ENCODE data around the gene HEATR5A. TPM values are rescaled to one million over a fixed set of nuclear protein-coding genes. Genes with fewer than 3 reads are reported as not detected.
A peak's percentile ranks its signal among the peaks of the same experiment; 100 is the strongest.
"Not testable (repeated sequence)": the region's sequence is repeated elsewhere in the genome, so short reads cannot be mapped to it uniquely, and the experiment has no call there.

Gene HEATR5A
- total RNA-seq, 1 donor from 2014 or later: 23.6 TPM

DNA sequence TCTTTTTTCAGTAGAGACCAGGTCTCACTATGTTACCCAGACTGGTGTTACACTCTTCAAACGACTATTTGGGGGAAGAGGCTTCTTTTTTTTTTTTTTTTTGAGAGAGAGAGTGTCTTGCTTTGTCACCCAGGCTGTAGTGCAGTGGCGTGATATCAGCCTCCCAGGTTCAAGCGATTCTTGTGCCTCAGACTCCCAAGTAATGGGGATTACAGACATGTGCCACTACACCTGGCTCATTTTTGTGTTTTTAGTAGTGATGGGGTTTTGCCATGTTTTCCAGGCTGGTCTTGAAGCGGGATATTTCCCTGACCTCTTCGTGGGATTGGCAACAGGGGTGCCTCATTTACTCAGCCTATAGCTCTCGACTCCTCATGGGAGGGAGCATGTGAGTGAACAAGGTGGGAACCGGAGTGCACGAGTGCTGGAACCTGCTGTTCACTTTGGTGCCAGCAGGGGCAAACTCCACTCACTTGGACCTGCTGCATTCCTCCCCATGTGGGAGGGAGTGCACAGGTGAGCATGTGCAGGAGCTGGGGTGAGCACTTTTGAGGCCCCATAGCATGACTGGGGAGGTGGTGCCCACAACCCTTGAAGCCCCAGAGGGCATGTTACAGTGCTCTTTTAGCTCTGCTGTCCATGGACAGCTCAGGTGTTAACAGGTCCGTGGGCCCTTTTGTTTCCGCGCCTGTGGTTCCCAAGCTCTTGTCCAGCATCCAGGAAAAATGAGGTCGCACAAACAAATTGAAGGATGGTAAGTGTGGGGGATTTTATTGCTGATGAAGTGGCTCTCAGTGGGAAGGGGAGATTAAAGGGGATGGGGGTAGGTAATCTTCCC lies 133.7 kb downstream of the HEATR5A start:
- H3K27ac Mint-ChIP-seq: no peak overlapping the region
- DNase-seq: no peak
- peaks cover 4% of the 10 kb centered on the region for H3K9me3 Mint-ChIP-seq
- intact Hi-C loops (cut with micrococcal nuclease): no loop called here
- H3K4me1 Mint-ChIP-seq: peaks cover 2% of the 10 kb centered on the region
- H3K4me3 Mint-ChIP-seq: no peak overlapping the region
- H3K36me3 Mint-ChIP-seq (ENCODE audit: low read depth): peaks cover 3% of the 10 kb centered on the region
- H3K27me3 Mint-ChIP-seq: no peaks in the 10 kb centered on the region

DNA sequence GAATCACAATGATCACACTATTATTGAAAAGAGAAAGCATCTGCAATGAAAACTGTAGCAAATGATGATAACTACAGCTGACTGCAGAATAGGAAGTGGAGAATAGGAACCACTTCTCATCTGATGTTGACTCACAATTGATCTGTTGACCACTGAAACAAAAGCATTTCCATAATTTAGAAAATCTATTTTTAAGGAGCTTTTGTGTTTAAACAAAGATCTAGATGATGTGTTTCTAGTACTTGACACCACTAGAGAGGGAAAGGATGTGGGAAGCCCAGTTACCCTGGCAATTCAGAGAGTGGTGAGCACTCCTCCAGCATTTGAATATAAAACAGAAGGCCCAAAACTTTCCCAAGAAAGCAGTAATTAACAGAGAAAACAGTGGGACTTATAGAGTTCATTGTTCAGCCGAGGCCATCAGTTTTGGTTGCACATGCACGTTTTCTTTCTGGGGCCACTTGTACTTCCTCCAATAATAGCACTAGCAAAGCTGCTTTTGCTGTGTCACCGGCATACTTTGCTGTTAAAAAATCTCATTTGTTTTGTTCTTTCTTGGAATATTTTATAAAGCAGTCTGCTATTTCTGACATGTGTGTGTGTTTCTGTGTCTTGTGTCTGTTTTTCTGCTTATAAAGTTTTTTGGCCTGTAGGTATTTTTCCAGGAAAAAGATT lies 136.6 kb downstream of the HEATR5A start:
- Mint-ChIP-seq H3K27ac (no peak overlapping the region), H3K4me3 (no peak overlapping the region), H3K4me1 (peaks cover 2% of the 10 kb centered on the region), H3K36me3 (ENCODE audit: low read depth) (no peaks in the 10 kb centered on the region), H3K9me3 (peaks cover 17% of the 10 kb centered on the region), H3K27me3 (no peaks in the 10 kb centered on the region)
- intact Hi-C loops (cut with micrococcal nuclease): no loop called here
- DNase-seq: no peak

DNA sequence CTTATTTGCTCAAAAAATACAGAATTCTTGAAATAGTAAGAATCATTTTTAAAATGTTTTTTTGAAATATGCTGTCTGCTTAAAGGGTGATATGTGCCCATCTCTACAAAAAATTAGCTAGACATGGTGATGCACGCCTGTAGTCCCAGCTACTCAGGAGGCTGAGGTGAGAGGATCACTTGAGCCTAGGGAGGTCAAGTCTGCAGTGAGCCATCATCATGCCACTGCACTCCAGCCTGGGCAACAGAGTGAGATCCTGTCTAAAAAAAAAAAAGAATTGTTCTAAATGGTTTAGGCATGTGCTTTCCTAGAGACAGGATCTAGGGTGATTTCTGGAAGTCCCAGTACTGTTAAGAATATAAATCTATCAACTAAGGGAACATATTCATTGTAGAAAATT lies 137.2 kb downstream of the HEATR5A start:
- DNase-seq: no peak
- peaks cover 2% of the 10 kb centered on the region for H3K4me1 Mint-ChIP-seq

DNA sequence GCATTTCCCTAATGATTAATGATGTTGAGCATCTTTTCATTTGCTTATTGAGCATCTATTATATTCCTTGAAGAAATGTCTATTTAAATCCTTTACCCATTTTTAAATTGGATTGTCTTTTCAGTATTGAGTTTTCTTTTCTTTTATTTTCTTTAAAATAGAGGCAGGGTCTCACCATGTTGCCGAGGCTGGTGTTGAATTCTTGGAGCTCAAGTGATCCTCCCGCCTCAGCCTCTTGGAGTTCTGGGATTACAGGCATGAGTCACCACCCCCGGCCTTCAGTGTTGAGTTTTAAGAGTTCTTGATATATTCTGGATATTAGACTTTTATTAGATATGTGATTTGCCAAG lies 139.5 kb downstream of the HEATR5A start:
- intact Hi-C loops (cut with micrococcal nuclease): no loop called here
- no peaks in the 10 kb centered on the region for H3K27me3 Mint-ChIP-seq
- DNase-seq: no peak
- no peak overlapping the region for H3K4me3 Mint-ChIP-seq
- H3K4me1 Mint-ChIP-seq: peaks cover 2% of the 10 kb centered on the region
- H3K9me3 Mint-ChIP-seq: peaks cover 19% of the 10 kb centered on the region
- H3K36me3 Mint-ChIP-seq (ENCODE audit: low read depth): no peaks in the 10 kb centered on the region
- H3K27ac Mint-ChIP-seq: no peak overlapping the region

More for the DNA sequence above, 137.2 kb downstream of the HEATR5A start:
- intact Hi-C loops (cut with micrococcal nuclease): no loop called here
- no peak overlapping the region for H3K4me3 Mint-ChIP-seq
- H3K27ac Mint-ChIP-seq: no peak overlapping the region
- peaks cover 17% of the 10 kb centered on the region for H3K9me3 Mint-ChIP-seq
- H3K36me3 Mint-ChIP-seq (ENCODE audit: low read depth): no peaks in the 10 kb centered on the region
- H3K27me3 Mint-ChIP-seq: no peaks in the 10 kb centered on the region

DNA sequence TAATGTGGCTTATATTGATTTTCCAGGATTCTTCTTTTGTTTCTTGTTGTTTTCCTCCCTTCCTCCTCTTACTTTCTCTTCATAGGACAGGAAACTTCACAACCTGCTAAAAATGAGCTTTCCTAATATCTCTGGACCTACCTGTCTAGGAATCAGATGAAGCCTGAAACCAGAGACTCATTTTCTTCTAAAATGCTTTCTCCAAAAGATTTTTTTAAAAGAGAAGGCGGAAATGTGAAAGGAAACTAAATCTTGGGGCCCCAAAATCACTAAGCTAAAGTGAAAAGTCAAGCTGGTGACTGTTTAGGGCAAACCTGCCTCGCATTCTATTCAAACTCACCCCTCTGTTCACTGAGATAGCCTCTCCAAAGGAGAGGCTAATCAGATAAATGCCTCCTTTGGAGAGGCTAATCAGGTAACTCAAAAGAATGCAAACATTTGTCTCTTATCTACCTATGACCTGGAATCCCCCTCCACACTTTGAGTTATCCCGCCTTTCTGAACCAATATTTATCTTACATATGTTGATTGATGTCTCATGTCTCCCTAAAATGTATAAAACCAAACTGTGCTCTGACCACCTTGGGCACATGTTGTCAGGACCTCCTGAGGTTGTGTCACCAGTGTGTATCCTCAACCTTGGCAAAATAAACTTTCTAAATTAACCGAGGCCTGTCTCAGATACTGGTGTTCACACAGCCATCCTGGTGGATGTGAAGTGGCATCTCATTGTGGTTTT lies 140.0 kb downstream of the HEATR5A start:
- Mint-ChIP-seq H3K27ac (no peak overlapping the region), H3K27me3 (no peaks in the 10 kb centered on the region), H3K4me1 (peaks cover 2% of the 10 kb centered on the region), H3K4me3 (no peak overlapping the region), H3K9me3 (peaks cover 19% of the 10 kb centered on the region), H3K36me3 (ENCODE audit: low read depth) (no peaks in the 10 kb centered on the region)
- intact Hi-C loops (cut with micrococcal nuclease): no loop called here
- DNase-seq: no peak

DNA sequence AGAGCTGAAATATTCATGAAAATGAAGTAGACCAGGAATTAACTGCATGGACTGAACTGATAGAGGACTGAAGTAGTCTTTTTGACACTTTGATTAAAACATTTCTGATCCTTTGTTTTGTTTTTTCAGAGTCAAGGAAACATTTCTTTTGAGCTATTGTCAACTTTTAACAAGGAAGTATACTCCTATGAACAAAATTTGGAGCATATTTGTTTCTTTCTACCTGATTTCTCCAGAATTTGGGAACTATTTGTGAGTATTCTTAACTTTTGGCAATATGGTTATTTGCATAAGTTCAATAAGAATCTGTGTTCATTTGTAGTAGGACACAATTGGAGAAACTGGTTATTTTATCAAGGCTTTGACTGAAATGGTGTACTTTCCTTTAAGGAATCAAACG lies 141.5 kb downstream of the HEATR5A start:
- H3K27ac Mint-ChIP-seq: no peak overlapping the region
- no peaks in the 10 kb centered on the region for H3K27me3 Mint-ChIP-seq
- no peak for DNase-seq
- H3K4me1 Mint-ChIP-seq: peaks cover 6% of the 10 kb centered on the region
- peaks cover 19% of the 10 kb centered on the region for H3K9me3 Mint-ChIP-seq
- no peak overlapping the region for H3K4me3 Mint-ChIP-seq
- H3K36me3 Mint-ChIP-seq (ENCODE audit: low read depth): no peaks in the 10 kb centered on the region
- intact Hi-C loops (cut with micrococcal nuclease): no loop called here

DNA sequence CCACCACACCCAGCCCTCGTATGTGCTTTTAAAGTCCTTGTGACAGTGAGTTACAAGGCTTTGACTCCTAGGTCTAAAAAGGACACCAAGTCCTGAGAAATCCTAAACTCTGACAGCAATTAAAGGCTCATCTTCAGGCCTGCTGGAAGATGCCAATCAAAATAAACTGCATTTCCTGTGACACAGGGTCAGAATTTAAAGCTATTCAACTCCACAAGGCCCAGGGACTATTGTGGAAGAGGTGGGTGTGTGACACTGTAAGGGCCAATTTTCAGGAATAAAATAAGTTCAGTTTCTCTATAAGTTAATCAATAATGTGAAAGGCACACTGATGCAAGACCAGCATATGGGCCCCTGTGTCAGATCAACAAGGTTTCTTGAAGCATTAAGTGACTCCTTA lies 143.3 kb downstream of the HEATR5A start:
- H3K4me1 Mint-ChIP-seq: peaks cover 5% of the 10 kb centered on the region
- no peak overlapping the region for H3K27ac Mint-ChIP-seq
- H3K9me3 Mint-ChIP-seq: peaks cover 19% of the 10 kb centered on the region
- intact Hi-C loops (cut with micrococcal nuclease): no loop called here
- DNase-seq: no peak
- no peaks in the 10 kb centered on the region for H3K36me3 Mint-ChIP-seq (ENCODE audit: low read depth)
- H3K27me3 Mint-ChIP-seq: no peaks in the 10 kb centered on the region
- no peak overlapping the region for H3K4me3 Mint-ChIP-seq

DNA sequence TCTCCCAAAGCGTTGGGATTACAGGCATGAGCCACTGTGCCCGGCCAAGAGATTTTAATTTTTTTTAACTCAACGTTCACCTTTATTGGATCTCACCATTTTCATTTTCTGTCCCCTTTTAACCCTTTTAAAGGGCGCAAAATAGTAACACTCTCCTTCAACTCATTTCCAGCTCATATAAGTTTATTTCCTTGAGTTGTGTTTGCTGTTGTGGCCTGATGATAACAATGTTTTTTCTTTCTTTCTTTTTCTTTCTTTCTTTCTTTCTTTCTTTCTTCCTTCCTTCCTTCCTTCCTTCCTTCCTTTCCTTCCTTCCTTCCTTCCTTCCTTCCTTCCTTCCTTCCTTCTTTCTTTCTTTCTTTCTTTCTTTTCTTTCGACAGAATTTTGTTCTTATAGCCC lies 143.9 kb downstream of the HEATR5A start:
- intact Hi-C loops (cut with micrococcal nuclease); H3K4me3 Mint-ChIP-seq; H3K4me1 Mint-ChIP-seq; H3K36me3 Mint-ChIP-seq (ENCODE audit: low read depth); H3K27me3 Mint-ChIP-seq; H3K27ac Mint-ChIP-seq; DNase-seq: not testable (repeated sequence)
- peaks cover 18% of the 10 kb centered on the region for H3K9me3 Mint-ChIP-seq

DNA sequence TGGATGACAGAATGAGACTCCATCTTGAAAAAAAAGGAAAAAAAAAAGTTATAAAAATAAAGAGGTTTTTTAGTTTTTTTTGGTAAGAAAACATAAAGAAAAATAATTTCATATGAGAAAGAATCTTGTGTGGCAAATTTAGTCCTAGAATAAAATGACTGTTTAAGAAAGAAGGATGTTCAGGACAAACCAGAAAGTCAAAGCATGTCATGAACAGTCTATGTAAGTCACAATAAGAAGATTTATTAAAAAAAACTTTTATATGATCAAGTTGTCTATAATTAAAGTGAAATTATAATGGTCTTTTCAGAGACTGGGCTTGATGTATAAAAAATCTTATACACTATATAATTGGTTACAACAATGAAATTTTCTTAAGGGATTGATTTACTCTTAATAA lies 144.6 kb downstream of the HEATR5A start:
- Mint-ChIP-seq H3K27ac (no peak overlapping the region), H3K9me3 (peaks cover 14% of the 10 kb centered on the region), H3K4me3 (no peak overlapping the region), H3K4me1 (peaks cover 5% of the 10 kb centered on the region), H3K27me3 (no peaks in the 10 kb centered on the region), H3K36me3 (ENCODE audit: low read depth) (no peaks in the 10 kb centered on the region)
- DNase-seq: no peak
- intact Hi-C loops (cut with micrococcal nuclease): no loop called here

DNA sequence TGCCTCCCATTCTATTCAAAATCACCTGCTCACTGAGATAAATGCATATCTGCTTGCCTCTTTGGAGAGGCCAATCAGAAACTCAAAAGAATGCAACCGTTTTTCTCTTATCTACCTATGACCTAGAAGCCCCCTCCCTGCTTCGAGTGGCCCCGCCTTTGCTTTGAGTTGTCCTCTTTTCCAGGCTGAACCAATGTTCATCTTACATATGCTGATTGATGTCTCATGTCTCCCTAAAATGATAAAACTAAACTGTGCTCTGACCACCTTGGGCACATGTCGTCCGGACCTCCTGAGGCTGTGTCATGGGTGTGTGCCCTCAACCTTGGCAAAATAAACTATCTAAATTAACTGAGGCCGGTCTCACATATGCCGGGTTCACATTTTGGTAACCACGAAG lies 148.7 kb downstream of the HEATR5A start:
- Mint-ChIP-seq H3K27me3 (no peaks in the 10 kb centered on the region), H3K36me3 (ENCODE audit: low read depth) (no peaks in the 10 kb centered on the region), H3K27ac (no peak overlapping the region), H3K4me1 (peaks cover 5% of the 10 kb centered on the region), H3K4me3 (no peak overlapping the region), H3K9me3 (peaks cover 5% of the 10 kb centered on the region)
- no peak for DNase-seq
- intact Hi-C loops (cut with micrococcal nuclease): loop anchor here (2.0 to 5.0 kb wide), 3 partner anchors 64 to 179 kb away; partner anchors contain the start of gene HECTD1

DNA sequence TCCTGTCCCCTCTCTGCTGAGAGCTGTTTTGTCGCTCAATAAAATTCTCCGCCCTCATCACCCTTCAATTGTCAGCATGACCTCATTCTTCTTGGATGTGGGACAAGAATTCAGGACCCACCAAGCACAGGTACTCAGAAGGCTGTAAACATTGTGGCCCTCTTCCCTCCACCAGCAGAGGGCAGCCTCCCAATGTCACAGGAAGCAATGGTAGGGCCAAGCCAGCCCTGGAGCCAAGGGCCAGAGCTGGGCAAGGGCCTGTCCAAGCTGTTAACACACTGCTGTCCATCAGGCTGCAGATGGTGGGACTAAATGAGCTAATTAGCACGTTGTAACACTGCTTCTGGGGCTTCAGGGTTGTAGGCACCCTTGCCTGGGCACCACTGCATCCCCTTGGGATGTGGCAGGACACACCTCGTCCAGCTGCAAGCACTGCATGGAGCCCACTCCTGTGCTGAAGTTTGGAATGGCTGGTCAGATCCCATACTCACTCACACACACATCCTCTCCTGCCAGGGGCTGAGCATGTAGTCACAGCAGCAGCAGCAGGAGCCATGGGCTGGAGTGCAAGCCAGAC lies 150.1 kb downstream of the HEATR5A start:
- no peaks in the 10 kb centered on the region for H3K9me3 Mint-ChIP-seq
- H3K4me3 Mint-ChIP-seq: no peak overlapping the region
- no peaks in the 10 kb centered on the region for H3K36me3 Mint-ChIP-seq (ENCODE audit: low read depth)
- no peaks in the 10 kb centered on the region for H3K27me3 Mint-ChIP-seq
- peaks cover 5% of the 10 kb centered on the region for H3K4me1 Mint-ChIP-seq
- DNase-seq: peak; percentile 68
- H3K27ac Mint-ChIP-seq: no peak overlapping the region
- intact Hi-C loops (cut with micrococcal nuclease): loop anchor here (1.0 to 5.0 kb wide), 4 partner anchors 63 to 181 kb away; partner anchors contain the start of gene HECTD1

DNA sequence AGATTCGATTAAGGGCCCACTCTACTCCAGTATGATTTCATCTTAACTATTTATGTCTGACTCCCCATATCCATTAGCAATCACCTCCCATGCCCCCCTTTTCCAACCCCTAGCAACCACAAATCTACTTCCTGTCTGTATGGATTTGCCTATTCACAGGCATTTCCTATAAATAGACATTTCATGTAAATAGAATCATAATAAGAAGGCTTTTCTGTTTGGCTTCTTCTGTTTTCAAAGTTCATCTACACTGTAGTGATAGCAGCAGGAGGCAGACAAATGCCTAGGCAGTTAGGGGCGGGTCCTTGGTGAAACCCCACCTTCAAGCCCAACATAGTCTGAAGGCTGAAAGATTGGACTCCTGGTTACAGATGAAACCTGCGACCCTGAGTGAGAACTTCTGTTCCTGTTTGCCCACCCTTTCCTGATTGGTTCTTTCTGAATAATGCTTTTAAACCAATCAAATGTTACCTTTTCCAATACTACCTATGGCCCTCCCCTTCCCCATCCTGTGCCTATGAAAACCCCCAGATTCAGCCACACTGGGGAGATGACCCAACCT lies 150.6 kb downstream of the HEATR5A start:
- peaks cover 5% of the 10 kb centered on the region for H3K4me1 Mint-ChIP-seq
- no peak overlapping the region for H3K4me3 Mint-ChIP-seq
- H3K9me3 Mint-ChIP-seq: no peaks in the 10 kb centered on the region
- H3K27me3 Mint-ChIP-seq: no peaks in the 10 kb centered on the region
- intact Hi-C loops (cut with micrococcal nuclease): loop anchor here (1.0 to 5.0 kb wide), 4 partner anchors 62 to 181 kb away; partner anchors contain the start of gene HECTD1
- no peak for DNase-seq
- H3K36me3 Mint-ChIP-seq (ENCODE audit: low read depth): no peaks in the 10 kb centered on the region
- H3K27ac Mint-ChIP-seq: no peak overlapping the region

DNA sequence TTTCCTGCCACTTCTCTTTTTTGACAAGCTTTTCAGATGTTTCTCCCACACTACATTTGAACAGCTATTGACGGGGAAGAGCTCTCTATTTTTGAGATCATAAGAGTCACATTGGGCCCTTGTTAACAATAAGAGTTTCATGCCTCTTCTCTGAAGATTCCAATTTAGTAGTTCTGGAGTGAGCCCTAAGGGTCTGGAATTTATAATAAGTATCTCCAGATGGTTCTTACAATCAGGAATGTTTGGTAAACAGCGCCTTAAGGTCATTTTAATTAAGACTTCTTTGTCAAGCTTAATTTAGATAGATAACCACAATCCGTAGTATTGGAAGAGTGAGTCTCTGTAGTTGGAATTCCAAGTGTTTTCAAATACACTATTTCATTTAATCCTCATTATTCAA lies 152.1 kb downstream of the HEATR5A start:
- no peaks in the 10 kb centered on the region for H3K27me3 Mint-ChIP-seq
- H3K27ac Mint-ChIP-seq: no peak overlapping the region
- H3K4me3 Mint-ChIP-seq: no peak overlapping the region
- H3K4me1 Mint-ChIP-seq: peaks cover 3% of the 10 kb centered on the region
- H3K36me3 Mint-ChIP-seq (ENCODE audit: low read depth): no peaks in the 10 kb centered on the region
- intact Hi-C loops (cut with micrococcal nuclease): no loop called here
- no peaks in the 10 kb centered on the region for H3K9me3 Mint-ChIP-seq
- DNase-seq: no peak

Measured in activated CD4-positive, alpha-beta T cell treated with anti-CD3 and anti-CD28 coated beads, Interleukin-2, amount 10 ng/mL, durations not matched to agents 24 days and 14 days (primary cell).